HEK293 (cell line): ENCODE data around the gene SPRTN.
A peak's percentile ranks its signal among the peaks of the same experiment; 100 is the strongest.

ENCODE experiments used
- CTCF ChIA-PET: fragments of 350-600 bp; formaldehyde crosslinking; extraction: SDS; loops from one replicate; lab custom pipeline; 2021; ENCODE audit warnings: antibody characterized with exemption; lab: Yijun Ruan, JAX
- POLR2A ChIA-PET: fragments of 300-600 bp; formaldehyde crosslinking; extraction: SDS; loops from one replicate; lab custom pipeline; 2020; ENCODE audit warnings: antibody characterized with exemption, inconsistent platforms; lab: Yijun Ruan, JAX
- H3K27ac ChIP-seq: fragments of 200-500 bp; sonication (Bioruptor generic); 2 replicates; pipeline ENCODE4 v1.5.1; 2014; ENCODE audit warnings: low read depth, low read length, control low read depth, inconsistent platforms; ENCODE audit errors: extremely low read depth
- H3K36me3 ChIP-seq, 2 experiments: fragments of 200-500 bp in 1 of 2; sonication (Bioruptor generic) in 1 of 2; 1 replicate in 1 of 2; 2 replicates in 1 of 2; pipeline ENCODE4 v1.5.1; 2014 to 2017; ENCODE audit warnings: inconsistent platforms in 2 of 2, low read length in 2 of 2; ENCODE audit not compliant: control insufficient read depth in 2 of 2, insufficient read depth in 1 of 2
- H3K4me1 ChIP-seq: fragments of 200-500 bp; sonication (Bioruptor generic); 2 replicates; pipeline ENCODE4 v1.5.1; 2014; ENCODE audit warnings: mild to moderate bottlenecking, low read length, inconsistent platforms; ENCODE audit not compliant: control insufficient read depth, insufficient read depth
- H3K4me3 ChIP-seq: 2 replicates; pipeline ENCODE4 v1.5.1; 2011; ENCODE audit warnings: low read depth, mild to moderate bottlenecking, control low read depth, low read length, moderate library complexity
- H3K9me3 ChIP-seq: fragments of 200-500 bp; sonication (Bioruptor generic); 2 replicates; pipeline ENCODE4 v1.5.1; 2014; ENCODE audit warnings: low read depth, low read length, inconsistent platforms; ENCODE audit not compliant: control insufficient read depth, insufficient read depth
- EGR2 ChIP-seq: fragments of 450-650 bp; formaldehyde crosslinking; IDR thresholded peaks from 2 replicates; pipeline ENCODE4 v1.5.1; 2016; ENCODE audit warnings: low read depth, missing biosample characterization, missing genetic modification characterization
- IKZF3 ChIP-seq: fragments of 450-650 bp; IDR thresholded peaks from 2 replicates; pipeline ENCODE4 v1.5.0; 2018; ENCODE audit warnings: missing biosample characterization, mild to moderate bottlenecking, missing genetic modification characterization, moderate library complexity
- KLF9 ChIP-seq: fragments of 450-650 bp; formaldehyde crosslinking; IDR thresholded peaks from 2 replicates; pipeline ENCODE4 v1.5.1; 2016; ENCODE audit warnings: missing biosample characterization, missing genetic modification characterization, low read depth
- YY2 ChIP-seq: fragments of 450-650 bp; formaldehyde crosslinking; IDR thresholded peaks from 2 replicates; pipeline ENCODE4 v1.5.1; 2016; ENCODE audit warnings: missing biosample characterization, missing genetic modification characterization
- ZBTB17 ChIP-seq: fragments of 450-650 bp; formaldehyde crosslinking; IDR thresholded peaks from 2 replicates; pipeline ENCODE4 v1.5.1; 2016; ENCODE audit warnings: missing biosample characterization, missing genetic modification characterization
- ZBTB21 ChIP-seq: fragments of 450-650 bp; formaldehyde crosslinking; IDR thresholded peaks from 2 replicates; pipeline ENCODE4 v1.5.1; 2017; ENCODE audit warnings: missing biosample characterization, missing genetic modification characterization
- ZBTB48 ChIP-seq: fragments of 450-650 bp; formaldehyde crosslinking; IDR thresholded peaks from 2 replicates; pipeline ENCODE4 v1.5.1; 2016; ENCODE audit warnings: missing biosample characterization, missing genetic modification characterization
- ZBTB7A ChIP-seq: fragments of 450-650 bp; formaldehyde crosslinking; IDR thresholded peaks from 2 replicates; pipeline ENCODE4 v1.5.1; 2016; ENCODE audit warnings: low read depth, missing biosample characterization, missing genetic modification characterization
- ZIC2 ChIP-seq: fragments of 450-650 bp; formaldehyde crosslinking; IDR thresholded peaks from 2 replicates; pipeline ENCODE4 v1.5.1; 2016; ENCODE audit warnings: missing biosample characterization, missing genetic modification characterization
- ZNF157 ChIP-seq: fragments of 450-650 bp; formaldehyde crosslinking; IDR thresholded peaks from 2 replicates; pipeline ENCODE4 v1.5.1; 2016; ENCODE audit warnings: missing biosample characterization, missing genetic modification characterization
- ZNF175 ChIP-seq: fragments of 450-650 bp; formaldehyde crosslinking; IDR thresholded peaks from 2 replicates; pipeline ENCODE4 v1.5.1; 2016; ENCODE audit warnings: missing biosample characterization, missing genetic modification characterization
- ZNF19 ChIP-seq: fragments of 450-650 bp; formaldehyde crosslinking; IDR thresholded peaks from 2 replicates; pipeline ENCODE4; 2016; ENCODE audit warnings: missing biosample characterization, missing genetic modification characterization, low read depth
- ZNF23 ChIP-seq: fragments of 450-650 bp; formaldehyde crosslinking; IDR thresholded peaks from 2 replicates; pipeline ENCODE4 v1.5.1; 2016; ENCODE audit warnings: missing biosample characterization, missing genetic modification characterization, borderline replicate concordance
- ZNF274 ChIP-seq, 2 experiments: fragments of 200-500 bp in 1 of 2; fragments of 450-650 bp in 1 of 2; sonication (Bioruptor generic) in 1 of 2; formaldehyde crosslinking in 1 of 2; IDR thresholded peaks; 2 replicates each; pipeline versions ENCODE4 v1.5.1 to v1.6.1; 2014 to 2016; ENCODE audit warnings: borderline replicate concordance in 1 of 2, inconsistent platforms in 1 of 2, low read length in 1 of 2, missing biosample characterization in 1 of 2, missing genetic modification characterization in 1 of 2
- ZNF335 ChIP-seq: fragments of 450-650 bp; formaldehyde crosslinking; conservative IDR thresholded peaks from 2 replicates; pipeline ENCODE4 v1.5.1; 2016; ENCODE audit warnings: missing biosample characterization, missing genetic modification characterization
- ZNF366 ChIP-seq: fragments of 450-650 bp; formaldehyde crosslinking; conservative IDR thresholded peaks from 2 replicates; pipeline ENCODE4 v1.5.1; 2016; ENCODE audit warnings: missing biosample characterization, missing genetic modification characterization
- ZNF37A ChIP-seq: fragments of 450-650 bp; IDR thresholded peaks from 2 replicates; pipeline ENCODE4 v1.5.1; 2018; ENCODE audit warnings: missing biosample characterization, missing genetic modification characterization
- ZNF548 ChIP-seq: fragments of 450-650 bp; formaldehyde crosslinking; IDR thresholded peaks from 2 replicates; pipeline ENCODE4 v1.5.1; 2016; ENCODE audit warnings: missing biosample characterization, missing genetic modification characterization
- ZNF571 ChIP-seq: fragments of 450-650 bp; formaldehyde crosslinking; IDR thresholded peaks from 2 replicates; pipeline ENCODE4 v1.5.0; 2017; ENCODE audit warnings: missing biosample characterization, missing genetic modification characterization
- ZNF626 ChIP-seq: fragments of 450-650 bp; sonication (Bioruptor Pico); formaldehyde crosslinking; IDR thresholded peaks from 2 replicates; pipeline ENCODE4 v1.5.1; 2018; ENCODE audit warnings: missing biosample characterization, missing genetic modification characterization, inconsistent platforms
- ZNF701 ChIP-seq: fragments of 450-650 bp; formaldehyde crosslinking; IDR thresholded peaks from 2 replicates; pipeline ENCODE4 v1.5.1; 2016; ENCODE audit warnings: missing biosample characterization, missing genetic modification characterization
- ZNF792 ChIP-seq: fragments of 450-650 bp; formaldehyde crosslinking; IDR thresholded peaks from 2 replicates; pipeline ENCODE4 v1.5.1; 2016; ENCODE audit warnings: missing biosample characterization, missing genetic modification characterization
- TF ChIP-seq, protein P1 (sequence below): fragments of 450-650 bp; formaldehyde crosslinking; IDR thresholded peaks from 2 replicates; pipeline ENCODE4 v1.5.1; 2017; ENCODE audit warnings: missing biosample characterization, missing genetic modification characterization
- TF ChIP-seq, protein P2 (sequence below): fragments of 450-650 bp; formaldehyde crosslinking; IDR thresholded peaks from 2 replicates; pipeline ENCODE4 v1.5.1; 2016; ENCODE audit warnings: missing biosample characterization, missing genetic modification characterization
- TF ChIP-seq, protein P3 (sequence below): fragments of 450-650 bp; formaldehyde crosslinking; IDR thresholded peaks from 2 replicates; pipeline ENCODE4 v1.5.1; 2016; ENCODE audit warnings: missing biosample characterization, missing genetic modification characterization
- TF ChIP-seq, protein P4 (sequence below): sonication (generic); formaldehyde crosslinking; IDR thresholded peaks from 2 replicates; pipeline ENCODE4 v1.8.1; 2022; ENCODE audit warnings: mild to moderate bottlenecking, moderate library complexity, missing genetic modification reagents
- TF ChIP-seq, protein P5 (sequence below): fragments of 450-650 bp; formaldehyde crosslinking; IDR thresholded peaks from 2 replicates; pipeline ENCODE4; 2016; ENCODE audit warnings: missing biosample characterization, missing genetic modification characterization

The SPRTN gene, protein sequence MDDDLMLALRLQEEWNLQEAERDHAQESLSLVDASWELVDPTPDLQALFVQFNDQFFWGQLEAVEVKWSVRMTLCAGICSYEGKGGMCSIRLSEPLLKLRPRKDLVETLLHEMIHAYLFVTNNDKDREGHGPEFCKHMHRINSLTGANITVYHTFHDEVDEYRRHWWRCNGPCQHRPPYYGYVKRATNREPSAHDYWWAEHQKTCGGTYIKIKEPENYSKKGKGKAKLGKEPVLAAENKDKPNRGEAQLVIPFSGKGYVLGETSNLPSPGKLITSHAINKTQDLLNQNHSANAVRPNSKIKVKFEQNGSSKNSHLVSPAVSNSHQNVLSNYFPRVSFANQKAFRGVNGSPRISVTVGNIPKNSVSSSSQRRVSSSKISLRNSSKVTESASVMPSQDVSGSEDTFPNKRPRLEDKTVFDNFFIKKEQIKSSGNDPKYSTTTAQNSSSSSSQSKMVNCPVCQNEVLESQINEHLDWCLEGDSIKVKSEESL

DNA sequence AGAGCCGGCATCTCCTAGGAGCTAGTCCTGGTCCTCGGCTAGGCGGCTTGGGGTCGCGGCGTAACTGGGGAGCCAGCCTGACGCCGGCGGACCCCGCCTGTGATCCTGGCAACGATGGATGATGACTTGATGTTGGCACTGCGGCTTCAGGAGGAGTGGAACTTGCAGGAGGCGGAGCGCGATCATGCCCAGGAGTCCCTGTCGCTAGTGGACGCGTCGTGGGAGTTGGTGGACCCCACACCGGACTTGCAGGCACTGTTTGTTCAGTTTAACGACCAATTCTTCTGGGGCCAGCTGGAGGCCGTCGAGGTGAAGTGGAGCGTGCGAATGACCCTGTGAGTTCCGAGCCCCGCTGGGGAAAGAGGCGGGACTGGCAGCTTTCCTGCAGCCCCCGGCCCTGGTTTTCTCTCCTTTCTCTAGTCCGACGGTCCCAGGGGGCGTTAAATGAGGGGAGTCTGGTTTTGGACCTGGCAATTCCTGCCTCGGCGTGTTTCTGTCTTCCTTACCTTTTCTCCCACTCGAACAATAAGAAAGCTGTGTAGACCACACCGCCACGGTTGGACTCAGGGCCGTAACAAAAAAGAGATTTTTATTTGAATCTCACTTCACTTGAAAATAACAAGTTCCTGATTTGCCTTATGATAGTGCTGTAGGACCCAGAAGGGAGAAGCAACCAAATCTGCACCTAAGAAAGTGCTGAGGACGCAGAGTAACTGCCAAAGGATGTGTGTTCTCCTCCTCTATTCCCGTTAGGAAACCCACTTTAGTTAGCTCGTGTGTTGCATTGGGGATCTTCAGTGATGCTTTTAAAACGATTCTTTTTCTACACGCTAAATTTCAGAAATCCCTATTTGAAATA, at the start of gene SPRTN:
TSS of gene SPRTN (plus strand) at position 24 of the 859 bp plus-strand sequence. CDS start at position 115, 91 bp downstream.
- ChIA-PET CTCF (interaction anchor here (0.6 to 1.9 kb wide), 10 partner anchors 16 to 586 kb away, joined by 3 to 9 read pairs (median 3); no protein-coding TSS in a partner anchor), POLR2A (interaction anchor here (0.6 to 2.7 kb wide), 38 partner anchors 11 to 1218 kb away, joined by 3 to 21 read pairs (median 4); partner anchors contain the start of genes ARV1, GNPAT and TTC13)
- no peaks in the 10 kb centered on the region for H3K9me3 ChIP-seq
- peaks cover 4% of the 10 kb centered on the region for H3K4me1 ChIP-seq
- peak within 1 kb of the TSS; percentile 68 for H3K4me3 ChIP-seq
- peaks cover 24 to 38% of the 10 kb centered on the region in 2 experiments for H3K36me3 ChIP-seq
- H3K27ac ChIP-seq: peak within 1 kb of the TSS; percentile 83
- TF ChIP-seq ZNF701 (tag by site-specific recombination): no peak
- TF ChIP-seq ZNF274 (IDR thresholded peaks at IDR 0.05; ENCODE audit: low read length): no peak
- no peak for TF ChIP-seq ZNF274 (tag by site-specific recombination; IDR thresholded peaks at IDR 0.05; ENCODE audit: borderline replicate concordance)
- no peak; the same call in 1 of the 2 replicates for TF ChIP-seq ZBTB21 (tag by site-specific recombination)
- TF ChIP-seq ZNF157 (tag by site-specific recombination): no peak
- no peak for TF ChIP-seq ZNF23 (tag by site-specific recombination)
- TF ChIP-seq ZNF175: no peak
- TF ChIP-seq, protein P1, sequence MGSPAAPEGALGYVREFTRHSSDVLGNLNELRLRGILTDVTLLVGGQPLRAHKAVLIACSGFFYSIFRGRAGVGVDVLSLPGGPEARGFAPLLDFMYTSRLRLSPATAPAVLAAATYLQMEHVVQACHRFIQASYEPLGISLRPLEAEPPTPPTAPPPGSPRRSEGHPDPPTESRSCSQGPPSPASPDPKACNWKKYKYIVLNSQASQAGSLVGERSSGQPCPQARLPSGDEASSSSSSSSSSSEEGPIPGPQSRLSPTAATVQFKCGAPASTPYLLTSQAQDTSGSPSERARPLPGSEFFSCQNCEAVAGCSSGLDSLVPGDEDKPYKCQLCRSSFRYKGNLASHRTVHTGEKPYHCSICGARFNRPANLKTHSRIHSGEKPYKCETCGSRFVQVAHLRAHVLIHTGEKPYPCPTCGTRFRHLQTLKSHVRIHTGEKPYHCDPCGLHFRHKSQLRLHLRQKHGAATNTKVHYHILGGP: no peak
- TF ChIP-seq KLF9 (tag by site-specific recombination): no peak
- TF ChIP-seq, protein P2, sequence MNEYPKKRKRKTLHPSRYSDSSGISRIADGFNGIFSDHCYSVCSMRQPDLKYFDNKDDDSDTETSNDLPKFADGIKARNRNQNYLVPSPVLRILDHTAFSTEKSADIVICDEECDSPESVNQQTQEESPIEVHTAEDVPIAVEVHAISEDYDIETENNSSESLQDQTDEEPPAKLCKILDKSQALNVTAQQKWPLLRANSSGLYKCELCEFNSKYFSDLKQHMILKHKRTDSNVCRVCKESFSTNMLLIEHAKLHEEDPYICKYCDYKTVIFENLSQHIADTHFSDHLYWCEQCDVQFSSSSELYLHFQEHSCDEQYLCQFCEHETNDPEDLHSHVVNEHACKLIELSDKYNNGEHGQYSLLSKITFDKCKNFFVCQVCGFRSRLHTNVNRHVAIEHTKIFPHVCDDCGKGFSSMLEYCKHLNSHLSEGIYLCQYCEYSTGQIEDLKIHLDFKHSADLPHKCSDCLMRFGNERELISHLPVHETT: peak; percentile 73
- TF ChIP-seq, protein P3, sequence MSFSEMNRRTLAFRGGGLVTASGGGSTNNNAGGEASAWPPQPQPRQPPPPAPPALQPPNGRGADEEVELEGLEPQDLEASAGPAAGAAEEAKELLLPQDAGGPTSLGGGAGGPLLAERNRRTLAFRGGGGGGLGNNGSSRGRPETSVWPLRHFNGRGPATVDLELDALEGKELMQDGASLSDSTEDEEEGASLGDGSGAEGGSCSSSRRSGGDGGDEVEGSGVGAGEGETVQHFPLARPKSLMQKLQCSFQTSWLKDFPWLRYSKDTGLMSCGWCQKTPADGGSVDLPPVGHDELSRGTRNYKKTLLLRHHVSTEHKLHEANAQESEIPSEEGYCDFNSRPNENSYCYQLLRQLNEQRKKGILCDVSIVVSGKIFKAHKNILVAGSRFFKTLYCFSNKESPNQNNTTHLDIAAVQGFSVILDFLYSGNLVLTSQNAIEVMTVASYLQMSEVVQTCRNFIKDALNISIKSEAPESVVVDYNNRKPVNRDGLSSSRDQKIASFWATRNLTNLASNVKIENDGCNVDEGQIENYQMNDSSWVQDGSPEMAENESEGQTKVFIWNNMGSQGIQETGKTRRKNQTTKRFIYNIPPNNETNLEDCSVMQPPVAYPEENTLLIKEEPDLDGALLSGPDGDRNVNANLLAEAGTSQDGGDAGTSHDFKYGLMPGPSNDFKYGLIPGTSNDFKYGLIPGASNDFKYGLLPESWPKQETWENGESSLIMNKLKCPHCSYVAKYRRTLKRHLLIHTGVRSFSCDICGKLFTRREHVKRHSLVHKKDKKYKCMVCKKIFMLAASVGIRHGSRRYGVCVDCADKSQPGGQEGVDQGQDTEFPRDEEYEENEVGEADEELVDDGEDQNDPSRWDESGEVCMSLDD (tag by site-specific recombination): peak; percentile 79; the same call in 1 of the 2 replicates
- TF ChIP-seq ZNF571 (tag by site-specific recombination): no peak
- TF ChIP-seq ZNF626: no peak
- TF ChIP-seq, protein P4, sequence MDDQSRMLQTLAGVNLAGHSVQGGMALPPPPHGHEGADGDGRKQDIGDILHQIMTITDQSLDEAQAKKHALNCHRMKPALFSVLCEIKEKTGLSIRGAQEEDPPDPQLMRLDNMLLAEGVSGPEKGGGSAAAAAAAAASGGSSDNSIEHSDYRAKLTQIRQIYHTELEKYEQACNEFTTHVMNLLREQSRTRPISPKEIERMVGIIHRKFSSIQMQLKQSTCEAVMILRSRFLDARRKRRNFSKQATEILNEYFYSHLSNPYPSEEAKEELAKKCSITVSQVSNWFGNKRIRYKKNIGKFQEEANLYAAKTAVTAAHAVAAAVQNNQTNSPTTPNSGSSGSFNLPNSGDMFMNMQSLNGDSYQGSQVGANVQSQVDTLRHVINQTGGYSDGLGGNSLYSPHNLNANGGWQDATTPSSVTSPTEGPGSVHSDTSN (CRISPR knock-in tag): peak; percentile 30
- no peak for TF ChIP-seq IKZF3 (tag by site-specific recombination)
- TF ChIP-seq ZNF792 (tag by site-specific recombination): peak; percentile 48; the same call in 1 of the 2 replicates
- TF ChIP-seq ZNF335 (tag by site-specific recombination): peak; percentile 98
- 0 out of 2 replicates have a peak, but pooled peaks have one; percentile 68 for TF ChIP-seq YY2 (tag by site-specific recombination)
- no peak for TF ChIP-seq EGR2 (tag by site-specific recombination)
- TF ChIP-seq ZBTB48 (tag by site-specific recombination): peak; percentile 69; the same call in 1 of the 2 replicates
- no peak for TF ChIP-seq ZNF37A (tag by site-specific recombination)
- TF ChIP-seq ZNF548 (tag by site-specific recombination): no peak
- peak; percentile 61; the same call in 1 of the 2 replicates for TF ChIP-seq ZBTB17 (tag by site-specific recombination)
- TF ChIP-seq, protein P5, sequence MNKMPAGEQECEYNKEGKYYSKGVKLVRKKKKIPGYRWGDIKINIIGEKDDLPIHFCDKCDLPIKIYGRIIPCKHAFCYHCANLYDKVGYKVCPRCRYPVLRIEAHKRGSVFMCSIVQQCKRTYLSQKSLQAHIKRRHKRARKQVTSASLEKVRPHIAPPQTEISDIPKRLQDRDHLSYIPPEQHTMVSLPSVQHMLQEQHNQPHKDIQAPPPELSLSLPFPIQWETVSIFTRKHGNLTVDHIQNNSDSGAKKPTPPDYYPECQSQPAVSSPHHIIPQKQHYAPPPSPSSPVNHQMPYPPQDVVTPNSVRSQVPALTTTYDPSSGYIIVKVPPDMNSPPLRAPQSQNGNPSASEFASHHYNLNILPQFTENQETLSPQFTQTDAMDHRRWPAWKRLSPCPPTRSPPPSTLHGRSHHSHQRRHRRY: peak; percentile 86; the same call in 1 of the 2 replicates
- no peak for TF ChIP-seq ZNF19
- peak; percentile 90 for TF ChIP-seq ZIC2 (tag by site-specific recombination)
- no peak for TF ChIP-seq ZNF366 (tag by site-specific recombination)
- peak; percentile 73; the same call in 1 of the 2 replicates for TF ChIP-seq ZBTB7A (tag by site-specific recombination)
